MM.1S (cell line): ENCODE data around the gene SLC26A2.

ENCODE experiments used
- DNase-seq: peaks from one replicate; pipeline ENCODE4 v3.0.0-alpha.2; 2015
- H2AFZ ChIP-seq: fragments of 300-600 bp; sonication (generic); 2 replicates; pipeline ENCODE4 v1.6.0; 2016; ENCODE audit warnings: antibody characterized with exemption, low read length
- H3F3A ChIP-seq: fragments of 300-600 bp; sonication (generic); 2 replicates; pipeline ENCODE4 v1.6.1; 2016; ENCODE audit warnings: mild to moderate bottlenecking, antibody characterized with exemption, low read length, moderate library complexity, mixed read lengths; ENCODE audit not compliant: insufficient read depth
- H3K27ac ChIP-seq: fragments of 300-600 bp; sonication (generic); 2 replicates; pipeline ENCODE4 v1.5.1; 2016; ENCODE audit warnings: mild to moderate bottlenecking, low read length
- H3K27me3 ChIP-seq: fragments of 300-600 bp; sonication (generic); replicated peaks from 2 replicates; pipeline ENCODE4 v1.6.0; 2016; ENCODE audit warnings: low read length; ENCODE audit not compliant: insufficient read depth
- H3K36me3 ChIP-seq: fragments of 300-600 bp; sonication (generic); replicated peaks from 2 replicates; pipeline ENCODE4 v1.6.1; 2016; ENCODE audit warnings: mild to moderate bottlenecking, low read length, mixed read lengths; ENCODE audit not compliant: insufficient read depth
- H3K4me1 ChIP-seq: fragments of 300-600 bp; sonication (generic); 2 replicates; pipeline ENCODE4 v1.6.1; 2016; ENCODE audit warnings: low read length, mixed read lengths
- H3K4me2 ChIP-seq: fragments of 300-600 bp; sonication (generic); 2 replicates; pipeline ENCODE4 v1.6.0; 2016; ENCODE audit warnings: low read depth, low read length
- H3K4me3 ChIP-seq: fragments of 300-600 bp; sonication (generic); 2 replicates; pipeline ENCODE4 v1.5.1; 2016; ENCODE audit warnings: low read length, mixed read lengths
- H3K79me2 ChIP-seq: fragments of 300-600 bp; sonication (generic); 2 replicates; pipeline ENCODE4 v1.6.1; 2016; ENCODE audit warnings: mixed run types, low read length, mixed read lengths
- H3K9ac ChIP-seq: fragments of 300-600 bp; sonication (generic); 2 replicates; pipeline ENCODE4 v1.6.1; 2016; ENCODE audit warnings: low read length, mixed read lengths
- H3K9me2 ChIP-seq: fragments of 300-600 bp; sonication (generic); replicated peaks from 2 replicates; pipeline ENCODE4 v1.6.1; 2016; ENCODE audit warnings: mild to moderate bottlenecking, low read length, mixed read lengths; ENCODE audit not compliant: insufficient read depth
- H3K9me3 ChIP-seq: fragments of 300-600 bp; sonication (generic); replicated peaks from 2 replicates; pipeline ENCODE4 v1.6.1; 2016; ENCODE audit warnings: mild to moderate bottlenecking, low read length, mixed read lengths; ENCODE audit not compliant: insufficient read depth
- H4K20me1 ChIP-seq: fragments of 300-600 bp; sonication (generic); 2 replicates; pipeline ENCODE4 v1.6.1; 2016; ENCODE audit warnings: mild to moderate bottlenecking, low read length, moderate library complexity, mixed read lengths; ENCODE audit not compliant: insufficient read depth
- CTCF ChIP-seq: fragments of 300-600 bp; sonication (generic); IDR thresholded peaks from 2 replicates; pipeline ENCODE4 v1.5.1; 2016; ENCODE audit warnings: antibody characterized with exemption, low read length, mixed read lengths
- EZH2 ChIP-seq: fragments of 300-600 bp; sonication (generic); optimal IDR thresholded peaks from 2 replicates; pipeline ENCODE3; 2017; ENCODE audit warnings: low read depth, mild to moderate bottlenecking, antibody characterized with exemption, low read length, mixed read lengths
- EZH2phosphoT487 ChIP-seq: fragments of 300-600 bp; sonication (generic); IDR thresholded peaks from 2 replicates; pipeline ENCODE4 v1.6.1; 2018; ENCODE audit warnings: antibody characterized with exemption, low read length

Gene SLC26A2

GRCh38 chr5:149922950-149923349 is 37.6 kb upstream of the SLC26A2 start:
- no peaks in the 10 kb centered on the region for H3K36me3 ChIP-seq
- H4K20me1 ChIP-seq: no peaks in the 10 kb centered on the region
- no peak overlapping the region for H3K27ac ChIP-seq
- H3F3A ChIP-seq: no peaks in the 10 kb centered on the region
- H3K79me2 ChIP-seq: no peaks in the 10 kb centered on the region
- H3K27me3 ChIP-seq: no peaks in the 10 kb centered on the region
- no peak overlapping the region for H3K4me2 ChIP-seq
- no peak for TF ChIP-seq CTCF
- no peak for TF ChIP-seq EZH2
- no peak for TF ChIP-seq EZH2phosphoT487
- no peak overlapping the region for H3K9ac ChIP-seq
- no peak overlapping the region for H3K4me3 ChIP-seq
- H3K4me1 ChIP-seq: peaks cover 4% of the 10 kb centered on the region; the same call in 1 of the 2 replicates
- no peak for DNase-seq
- H2AFZ ChIP-seq: no peak overlapping the region
- H3K9me2 ChIP-seq: no peaks in the 10 kb centered on the region
- H3K9me3 ChIP-seq: no peaks in the 10 kb centered on the region

GRCh38 chr5:149924486-149924885 is 36.1 kb upstream of the SLC26A2 start:
- Histone ChIP-seq H3K27ac (no peak overlapping the region), H3K4me2 (no peak overlapping the region), H3K9ac (no peak overlapping the region), H3K79me2 (no peaks in the 10 kb centered on the region), H3K4me3 (no peak overlapping the region), H3F3A (no peaks in the 10 kb centered on the region), H3K36me3 (no peaks in the 10 kb centered on the region), H3K27me3 (no peaks in the 10 kb centered on the region), H3K4me1 (peaks cover 4% of the 10 kb centered on the region; the same call in 1 of the 2 replicates), H4K20me1 (no peaks in the 10 kb centered on the region), H3K9me3 (no peaks in the 10 kb centered on the region), H3K9me2 (no peaks in the 10 kb centered on the region), H2AFZ (no peak overlapping the region)
- DNase-seq: no peak
- no peak for TF ChIP-seq EZH2

GRCh38 chr5:149930043-149930748 is 30.4 kb upstream of the SLC26A2 start:
- Histone ChIP-seq H3K4me2 (no peak overlapping the region), H3K36me3 (no peaks in the 10 kb centered on the region), H3K9me2 (no peaks in the 10 kb centered on the region), H3K27ac (no peak overlapping the region), H3K4me1 (no peaks in the 10 kb centered on the region), H4K20me1 (no peaks in the 10 kb centered on the region), H2AFZ (no peak overlapping the region), H3K9ac (no peak overlapping the region), H3K27me3 (no peaks in the 10 kb centered on the region), H3K79me2 (no peaks in the 10 kb centered on the region), H3K9me3 (no peaks in the 10 kb centered on the region), H3F3A (no peaks in the 10 kb centered on the region), H3K4me3 (no peak overlapping the region)
- no peak for TF ChIP-seq EZH2phosphoT487
- TF ChIP-seq CTCF: no peak
- TF ChIP-seq EZH2: no peak
- no peak for DNase-seq

GRCh38 chr5:149930749-149931574 is 29.6 kb upstream of the SLC26A2 start:
- no peaks in the 10 kb centered on the region for H3K36me3 ChIP-seq
- no peak for DNase-seq
- no peak overlapping the region for H3K4me2 ChIP-seq
- H3K4me1 ChIP-seq: no peaks in the 10 kb centered on the region
- no peaks in the 10 kb centered on the region for H3K27me3 ChIP-seq
- TF ChIP-seq CTCF: no peak
- no peak for TF ChIP-seq EZH2phosphoT487
- no peak for TF ChIP-seq EZH2
- H3K79me2 ChIP-seq: no peaks in the 10 kb centered on the region
- no peak overlapping the region for H3K4me3 ChIP-seq
- H3F3A ChIP-seq: no peaks in the 10 kb centered on the region
- H4K20me1 ChIP-seq: no peaks in the 10 kb centered on the region
- H3K27ac ChIP-seq: no peak overlapping the region
- H2AFZ ChIP-seq: no peak overlapping the region
- H3K9me3 ChIP-seq: no peaks in the 10 kb centered on the region
- H3K9ac ChIP-seq: no peak overlapping the region
- no peaks in the 10 kb centered on the region for H3K9me2 ChIP-seq
